SH-SY5Y (cell line): ENCODE results near the gene GGT6.

ENCODE experiments used
- GATA2 ChIP-seq: IDR thresholded peaks from 2 replicates; pipeline ENCODE4 v1.6.1; 2011; ENCODE audit warnings: mild to moderate bottlenecking, low read depth, low read length
- GATA3 ChIP-seq: IDR thresholded peaks from 2 replicates; pipeline ENCODE4 v1.6.1; 2011; ENCODE audit warnings: low read depth, mild to moderate bottlenecking, low read length, moderate library complexity

The GGT6 gene

GRCh38 chr17:4542726-4543191 is 17.6 kb downstream of the GGT6 start:
- TF ChIP-seq GATA2 (no peak), GATA3 (no peak)

- TF ChIP-seq GATA2 (no peak), GATA3 (no peak)
Measured at GRCh38 chr17:4542003-4542725, 18.2 kb downstream of the GGT6 start.

- no peak for TF ChIP-seq GATA3
- TF ChIP-seq GATA2: no peak
Measured at GRCh38 chr17:4541328-4542002, 18.9 kb downstream of the GGT6 start.

GRCh38 chr17:4540687-4541327 is 19.6 kb downstream of the GGT6 start:
- TF ChIP-seq GATA2: no peak
- no peak for TF ChIP-seq GATA3

GRCh38 chr17:4540224-4540651 is 20.1 kb downstream of the GGT6 start:
- no peak for TF ChIP-seq GATA3

- no peak for TF ChIP-seq GATA3
- TF ChIP-seq GATA2: no peak
Measured at GRCh38 chr17:4539576-4540223, 20.7 kb downstream of the GGT6 start.

- TF ChIP-seq GATA3 (no peak), GATA2 (no peak)
Measured at GRCh38 chr17:4539025-4539424, 21.4 kb downstream of the GGT6 start.

GRCh38 chr17:4538236-4539002 is 22.0 kb downstream of the GGT6 start:
- no peak for TF ChIP-seq GATA3
- no peak for TF ChIP-seq GATA2

- TF ChIP-seq GATA3 (no peak), GATA2 (no peak)
Measured at GRCh38 chr17:4537451-4538235, 22.7 kb downstream of the GGT6 start.

- TF ChIP-seq GATA2: no peak
- TF ChIP-seq GATA3: no peak
Measured at GRCh38 chr17:4536742-4537411, 23.5 kb downstream of the GGT6 start.

GRCh38 chr17:4536259-4536741 is 24.1 kb downstream of the GGT6 start:
- TF ChIP-seq GATA3: no peak
- TF ChIP-seq GATA2: no peak

GRCh38 chr17:4535667-4536258 is 24.6 kb downstream of the GGT6 start:
- TF ChIP-seq GATA3 (no peak), GATA2 (no peak)
